Suprapubic skin (tissue), 4 donors: Measurements from ENCODE around the gene NNMT.

Experiments
- CTCF ChIP-seq, 2 donors: fragments of 200-600 bp in 1 of 2; fragments of 450-650 bp in 1 of 2; sonication (generic) in 1 of 2; IDR thresholded peaks; one replicate each; pipeline ENCODE4 v1.5.1; 2016 to 2019; ENCODE audit warnings: antibody characterized with exemption in 2 of 2, mild to moderate bottlenecking in 1 of 2, moderate library complexity in 1 of 2
- EP300 ChIP-seq: sonication (generic); formaldehyde crosslinking; IDR thresholded peaks from one replicate; pipeline ENCODE4 v1.6.1; 2017; ENCODE audit warnings: antibody characterized with exemption
- POLR2A ChIP-seq, 2 donors: fragments of 450-650 bp; IDR thresholded peaks; one replicate each; pipeline ENCODE4 v1.6.1; 2017; ENCODE audit warnings: antibody characterized with exemption in 2 of 2, mild to moderate bottlenecking in 2 of 2, moderate library complexity in 2 of 2
- POLR2AphosphoS5 ChIP-seq, 3 donors: sonication (generic); formaldehyde crosslinking; IDR thresholded peaks; one replicate each; pipeline ENCODE4 v1.6.1; 2017; ENCODE audit warnings: antibody characterized with exemption in 3 of 3

- no peak for TF ChIP-seq POLR2A (IDR thresholded peaks at IDR 0.05)
- no peak for TF ChIP-seq CTCF (IDR thresholded peaks at IDR 0.05)
- TF ChIP-seq POLR2AphosphoS5 (IDR thresholded peaks at IDR 0.05) = peak; percentile 74 to 98 (median 92)
- no peak for TF ChIP-seq EP300
Observed at GRCh38 chr11:114308689-114309089, 12.5 kb downstream of the NNMT start.
